ENCODE results near the gene MUC3A. TPM values are rescaled to one million over a fixed set of nuclear protein-coding genes. Genes with fewer than 3 reads are reported as not detected.

The MUC3A gene
- total and polyA plus RNA-seq, 3 experiments from 2014 or later: not detected

GRCh38 chr7:100963874-100964273 is 14.5 kb downstream of the MUC3A start:
- Mint-ChIP-seq H3K4me1 (peaks cover 18 to 27% (median 21%) of the 10 kb centered on the region in 3 donors), H3K27ac (peak overlapping the region in 1 of 8 donors; percentile 16), H3K4me3 (peak overlapping the region in 2 of 7 donors; percentile 2 to 40), H3K27me3 (peaks cover 46 to 56% of the 10 kb centered on the region in 2 donors), H3K36me3 (no peaks in the 10 kb centered on the region), H3K9me3 (peaks cover 0 to 2% (median 0%) of the 10 kb centered on the region in 5 donors)
- Histone ChIP-seq H3K27ac (ENCODE audit: low read depth, low read length) (no peak overlapping the region), H3K27me3 (ENCODE audit: insufficient read depth, low read length, poor library complexity, severe bottlenecking) (peaks cover 50% of the 10 kb centered on the region), H3K4me1 (ENCODE audit: insufficient read depth, low read length) (peaks cover 19% of the 10 kb centered on the region), H3K4me3 (ENCODE audit: low read length) (no peak overlapping the region), H3K36me3 (ENCODE audit: insufficient read depth, low read length) (no peaks in the 10 kb centered on the region), H3K9me3 (ENCODE audit: low read length) (no peaks in the 10 kb centered on the region)
- CTCF ChIA-PET: no interaction called here
- POLR2A ChIA-PET: no interaction called here
- no peak for DNase-seq

GRCh38 chr7:100964630-100965029 is 15.3 kb downstream of the MUC3A start:
- peaks cover 0 to 2% (median 0%) of the 10 kb centered on the region in 5 donors for H3K9me3 Mint-ChIP-seq
- no peaks in the 10 kb centered on the region for H3K36me3 ChIP-seq (ENCODE audit: insufficient read depth, low read length)
- H3K4me3 ChIP-seq (ENCODE audit: low read length): no peak overlapping the region
- peaks cover 51 to 62% of the 10 kb centered on the region in 2 donors for H3K27me3 Mint-ChIP-seq
- no peak overlapping the region for H3K27ac Mint-ChIP-seq
- ChIA-PET POLR2A (no interaction called here), CTCF (no interaction called here)
- DNase-seq: no peak
- H3K36me3 Mint-ChIP-seq: no peaks in the 10 kb centered on the region
- peaks cover 18 to 27% (median 22%) of the 10 kb centered on the region in 3 donors for H3K4me1 Mint-ChIP-seq
- H3K27me3 ChIP-seq (ENCODE audit: insufficient read depth, low read length, poor library complexity, severe bottlenecking): peaks cover 50% of the 10 kb centered on the region
- no peak overlapping the region for H3K27ac ChIP-seq (ENCODE audit: low read depth, low read length)
- H3K4me1 ChIP-seq (ENCODE audit: insufficient read depth, low read length): peaks cover 19% of the 10 kb centered on the region
- no peaks in the 10 kb centered on the region for H3K9me3 ChIP-seq (ENCODE audit: low read length)
- H3K4me3 Mint-ChIP-seq: peak overlapping the region in 1 of 7 donors; percentile 84

- POLR2A ChIA-PET: no interaction called here
- Mint-ChIP-seq H3K36me3 (no peaks in the 10 kb centered on the region), H3K27ac (no peak overlapping the region), H3K4me1 (peaks cover 18 to 27% (median 22%) of the 10 kb centered on the region in 3 donors), H3K9me3 (peaks cover 0 to 2% (median 0%) of the 10 kb centered on the region in 5 donors), H3K4me3 (peak overlapping the region; percentile 29 to 89 (median 83)), H3K27me3 (peaks cover 54 to 64% of the 10 kb centered on the region in 2 donors)
- no peak for DNase-seq
- Histone ChIP-seq H3K9me3 (ENCODE audit: low read length) (no peaks in the 10 kb centered on the region), H3K4me3 (ENCODE audit: low read length) (peak overlapping the region; percentile 55), H3K4me1 (ENCODE audit: insufficient read depth, low read length) (peaks cover 19% of the 10 kb centered on the region), H3K27me3 (ENCODE audit: insufficient read depth, low read length, poor library complexity, severe bottlenecking) (peaks cover 47% of the 10 kb centered on the region), H3K36me3 (ENCODE audit: insufficient read depth, low read length) (no peaks in the 10 kb centered on the region), H3K27ac (ENCODE audit: low read depth, low read length) (no peak overlapping the region)
- CTCF ChIA-PET: no interaction called here
Measured at GRCh38 chr7:100965045-100965722, 15.8 kb downstream of the MUC3A start.

GRCh38 chr7:100965723-100966541 is 16.6 kb downstream of the MUC3A start:
- Mint-ChIP-seq H3K27ac (peak overlapping the region in 2 of 8 donors; percentile 15 to 49), H3K27me3 (peaks cover 55 to 64% of the 10 kb centered on the region in 2 donors), H3K4me1 (peaks cover 18 to 27% (median 22%) of the 10 kb centered on the region in 3 donors), H3K9me3 (peaks cover 0 to 2% (median 0%) of the 10 kb centered on the region in 5 donors), H3K36me3 (no peaks in the 10 kb centered on the region), H3K4me3 (peak overlapping the region; percentile 29 to 89 (median 83))
- H3K4me1 ChIP-seq (ENCODE audit: insufficient read depth, low read length): peaks cover 19% of the 10 kb centered on the region
- DNase-seq: peak; percentile 52 to 74 (median 59)
- no peak overlapping the region for H3K27ac ChIP-seq (ENCODE audit: low read depth, low read length)
- peak overlapping the region; percentile 55 for H3K4me3 ChIP-seq (ENCODE audit: low read length)
- no peaks in the 10 kb centered on the region for H3K9me3 ChIP-seq (ENCODE audit: low read length)
- ChIA-PET CTCF (interaction anchor here (0.7 to 1.0 kb wide), 2 partner anchors 8 to 76 kb away, joined by 3 read pairs; partner anchors contain the start of gene UFSP1), POLR2A (no interaction called here)
- H3K27me3 ChIP-seq (ENCODE audit: insufficient read depth, low read length, poor library complexity, severe bottlenecking): peaks cover 44% of the 10 kb centered on the region
- H3K36me3 ChIP-seq (ENCODE audit: insufficient read depth, low read length): no peaks in the 10 kb centered on the region

GRCh38 chr7:100966542-100967291 is 17.4 kb downstream of the MUC3A start:
- H3K27me3 ChIP-seq (ENCODE audit: insufficient read depth, low read length, poor library complexity, severe bottlenecking): peaks cover 41% of the 10 kb centered on the region
- Mint-ChIP-seq H3K36me3 (no peaks in the 10 kb centered on the region), H3K4me3 (peak overlapping the region; percentile 45 to 75 (median 55)), H3K27ac (no peak overlapping the region), H3K4me1 (peaks cover 18 to 27% (median 22%) of the 10 kb centered on the region in 3 donors), H3K9me3 (peaks cover 0 to 2% (median 0%) of the 10 kb centered on the region in 5 donors), H3K27me3 (peaks cover 55 to 67% of the 10 kb centered on the region in 2 donors)
- H3K27ac ChIP-seq (ENCODE audit: low read depth, low read length): no peak overlapping the region
- H3K9me3 ChIP-seq (ENCODE audit: low read length): no peaks in the 10 kb centered on the region
- no peak overlapping the region for H3K4me3 ChIP-seq (ENCODE audit: low read length)
- H3K36me3 ChIP-seq (ENCODE audit: insufficient read depth, low read length): no peaks in the 10 kb centered on the region
- peaks cover 19% of the 10 kb centered on the region for H3K4me1 ChIP-seq (ENCODE audit: insufficient read depth, low read length)
- ChIA-PET CTCF (interaction anchor here (0.7 to 1.0 kb wide), 2 partner anchors 9 to 77 kb away, joined by 3 read pairs; partner anchors contain the start of gene UFSP1), POLR2A (no interaction called here)
- peak in 1 of 5 donors; percentile 54 for DNase-seq

GRCh38 chr7:100967292-100967863 is 18.0 kb downstream of the MUC3A start:
- peaks cover 41% of the 10 kb centered on the region for H3K27me3 ChIP-seq (ENCODE audit: insufficient read depth, low read length, poor library complexity, severe bottlenecking)
- H3K4me1 ChIP-seq (ENCODE audit: insufficient read depth, low read length): peaks cover 19% of the 10 kb centered on the region
- no peak overlapping the region for H3K27ac ChIP-seq (ENCODE audit: low read depth, low read length)
- no peaks in the 10 kb centered on the region for H3K36me3 ChIP-seq (ENCODE audit: insufficient read depth, low read length)
- Mint-ChIP-seq H3K27ac (peak overlapping the region in 1 of 8 donors; percentile 15), H3K4me3 (peak overlapping the region; percentile 39 to 75 (median 54)), H3K36me3 (no peaks in the 10 kb centered on the region), H3K27me3 (peaks cover 55 to 71% of the 10 kb centered on the region in 2 donors), H3K4me1 (peaks cover 18 to 27% (median 22%) of the 10 kb centered on the region in 3 donors), H3K9me3 (peaks cover 0 to 2% (median 0%) of the 10 kb centered on the region in 5 donors)
- CTCF ChIA-PET: no interaction called here
- POLR2A ChIA-PET: no interaction called here
- no peaks in the 10 kb centered on the region for H3K9me3 ChIP-seq (ENCODE audit: low read length)
- no peak overlapping the region for H3K4me3 ChIP-seq (ENCODE audit: low read length)
- peak in 1 of 5 donors; percentile 6 for DNase-seq

- H3K27ac Mint-ChIP-seq: peak overlapping the region in 1 of 8 donors; percentile 14
- H3K4me1 Mint-ChIP-seq: peaks cover 18 to 27% (median 22%) of the 10 kb centered on the region in 3 donors
- Histone ChIP-seq H3K36me3 (ENCODE audit: insufficient read depth, low read length) (no peaks in the 10 kb centered on the region), H3K9me3 (ENCODE audit: low read length) (no peaks in the 10 kb centered on the region), H3K27me3 (ENCODE audit: insufficient read depth, low read length, poor library complexity, severe bottlenecking) (peaks cover 41% of the 10 kb centered on the region), H3K4me1 (ENCODE audit: insufficient read depth, low read length) (peaks cover 19% of the 10 kb centered on the region), H3K4me3 (ENCODE audit: low read length) (no peak overlapping the region), H3K27ac (ENCODE audit: low read depth, low read length) (no peak overlapping the region)
- no peaks in the 10 kb centered on the region for H3K36me3 Mint-ChIP-seq
- peaks cover 52 to 66% of the 10 kb centered on the region in 2 donors for H3K27me3 Mint-ChIP-seq
- peaks cover 0 to 2% (median 0%) of the 10 kb centered on the region in 5 donors for H3K9me3 Mint-ChIP-seq
- ChIA-PET POLR2A (no interaction called here), CTCF (no interaction called here)
- H3K4me3 Mint-ChIP-seq: peak overlapping the region in 1 of 7 donors; percentile 36
- DNase-seq: no peak
Measured at GRCh38 chr7:100968031-100968430, 18.7 kb downstream of the MUC3A start.
